DOHH2 (cell line): ENCODE measurements around the gene C3orf20.
"Not testable (repeated sequence)": the region's sequence is repeated elsewhere in the genome, so short reads cannot be mapped to it uniquely, and the experiment has no call there.

ENCODE experiments used
- H3F3A ChIP-seq: fragments of 200-600 bp; sonication (generic), shearing (Covaris generic); 2 replicates; pipeline ENCODE4 v1.6.0; 2016; ENCODE audit warnings: antibody characterized with exemption, mild to moderate bottlenecking; ENCODE audit not compliant: control insufficient read depth, insufficient read depth
- H3K27ac ChIP-seq: fragments of 200-600 bp; sonication (generic); 2 replicates; pipeline ENCODE4 v1.5.1; 2014; ENCODE audit warnings: low read depth, mild to moderate bottlenecking, low read length, moderate library complexity
- H3K27me3 ChIP-seq: fragments of 200-600 bp; sonication (generic); 2 replicates; pipeline ENCODE4 v1.6.1; 2014; ENCODE audit warnings: mild to moderate bottlenecking, low read length, mixed read lengths; ENCODE audit not compliant: control insufficient read depth
- H3K36me3 ChIP-seq: fragments of 200-600 bp; sonication (generic); 2 replicates; pipeline ENCODE4 v1.6.1; 2014; ENCODE audit warnings: mild to moderate bottlenecking, low read length, moderate library complexity, mixed read lengths; ENCODE audit not compliant: control insufficient read depth
- H3K4me1 ChIP-seq: fragments of 200-600 bp; sonication (generic); 2 replicates; pipeline ENCODE4 v1.6.1; 2014; ENCODE audit warnings: mild to moderate bottlenecking, low read length, mixed read lengths; ENCODE audit not compliant: control insufficient read depth
- H3K4me2 ChIP-seq: fragments of 200-600 bp; sonication (generic); 2 replicates; pipeline ENCODE4 v1.6.0; 2014; ENCODE audit warnings: mild to moderate bottlenecking, low read length, moderate library complexity
- H3K4me3 ChIP-seq: fragments of 200-600 bp; sonication (generic); 2 replicates; pipeline ENCODE4 v1.5.1; 2014; ENCODE audit warnings: mild to moderate bottlenecking, low read length, mixed read lengths
- H3K79me2 ChIP-seq: fragments of 200-600 bp; sonication (generic); 2 replicates; pipeline ENCODE4 v1.6.1; 2014; ENCODE audit warnings: mild to moderate bottlenecking, low read length, mixed read lengths; ENCODE audit not compliant: control insufficient read depth
- H3K9me2 ChIP-seq: fragments of 200-600 bp; sonication (generic); replicated peaks from 2 replicates; pipeline ENCODE4 v1.6.1; 2014; ENCODE audit warnings: mild to moderate bottlenecking, low read length, mixed read lengths; ENCODE audit not compliant: control insufficient read depth
- H3K9me3 ChIP-seq: fragments of 200-600 bp; sonication (generic); 2 replicates; pipeline ENCODE4 v1.6.1; 2014; ENCODE audit warnings: antibody characterized with exemption, low read length, mixed read lengths; ENCODE audit not compliant: control insufficient read depth, insufficient read depth
- H4K20me1 ChIP-seq: fragments of 200-600 bp; sonication (generic); 2 replicates; pipeline ENCODE4 v1.6.0; 2014; ENCODE audit warnings: low read depth, mild to moderate bottlenecking, antibody characterized with exemption, low read length, moderate library complexity; ENCODE audit not compliant: control insufficient read depth, insufficient read depth
- EZH2phosphoT487 ChIP-seq: fragments of 200-600 bp; sonication (generic); IDR thresholded peaks from 2 replicates; pipeline ENCODE4 v1.6.1; 2017; ENCODE audit warnings: borderline replicate concordance, mild to moderate bottlenecking, antibody characterized with exemption, low read length, moderate library complexity, mixed read lengths
- TF ChIP-seq, protein P1 (sequence below): fragments of 200-600 bp; sonication (generic); IDR thresholded peaks from one replicate; pipeline ENCODE4 v1.5.1; 2014; ENCODE audit warnings: antibody characterized with exemption, mild to moderate bottlenecking, low read depth, low read length; ENCODE audit not compliant: poor library complexity, severe bottlenecking

Gene C3orf20

DNA sequence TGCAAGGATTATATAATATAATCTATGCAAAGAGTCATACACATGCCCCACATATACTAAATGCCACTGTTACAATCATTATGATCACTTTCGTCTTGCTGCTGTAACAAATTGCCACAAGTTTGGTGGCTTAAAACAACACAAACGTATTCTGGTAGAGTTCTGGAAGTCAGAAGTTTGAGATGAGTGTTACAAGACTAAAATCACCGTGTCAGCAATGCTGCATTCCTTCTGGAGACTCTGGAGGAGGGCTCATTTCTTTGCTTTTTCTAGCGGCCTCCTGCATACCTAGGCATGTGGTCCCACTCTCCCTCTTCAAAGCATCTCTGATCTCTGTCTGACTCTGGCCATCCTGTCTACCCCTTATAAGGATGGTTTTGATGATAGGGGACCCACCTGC is 24.7 kb upstream of the C3orf20 start:
- H3K79me2 ChIP-seq: peaks cover 36% of the 10 kb centered on the region
- H3K36me3 ChIP-seq: peaks cover 22% of the 10 kb centered on the region
- H3K4me2 ChIP-seq: peak overlapping the region; percentile 69
- H3K9me3 ChIP-seq: no peaks in the 10 kb centered on the region
- TF ChIP-seq, protein P1, sequence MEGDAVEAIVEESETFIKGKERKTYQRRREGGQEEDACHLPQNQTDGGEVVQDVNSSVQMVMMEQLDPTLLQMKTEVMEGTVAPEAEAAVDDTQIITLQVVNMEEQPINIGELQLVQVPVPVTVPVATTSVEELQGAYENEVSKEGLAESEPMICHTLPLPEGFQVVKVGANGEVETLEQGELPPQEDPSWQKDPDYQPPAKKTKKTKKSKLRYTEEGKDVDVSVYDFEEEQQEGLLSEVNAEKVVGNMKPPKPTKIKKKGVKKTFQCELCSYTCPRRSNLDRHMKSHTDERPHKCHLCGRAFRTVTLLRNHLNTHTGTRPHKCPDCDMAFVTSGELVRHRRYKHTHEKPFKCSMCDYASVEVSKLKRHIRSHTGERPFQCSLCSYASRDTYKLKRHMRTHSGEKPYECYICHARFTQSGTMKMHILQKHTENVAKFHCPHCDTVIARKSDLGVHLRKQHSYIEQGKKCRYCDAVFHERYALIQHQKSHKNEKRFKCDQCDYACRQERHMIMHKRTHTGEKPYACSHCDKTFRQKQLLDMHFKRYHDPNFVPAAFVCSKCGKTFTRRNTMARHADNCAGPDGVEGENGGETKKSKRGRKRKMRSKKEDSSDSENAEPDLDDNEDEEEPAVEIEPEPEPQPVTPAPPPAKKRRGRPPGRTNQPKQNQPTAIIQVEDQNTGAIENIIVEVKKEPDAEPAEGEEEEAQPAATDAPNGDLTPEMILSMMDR: no peak
- no peak for TF ChIP-seq EZH2phosphoT487
- H3K27ac ChIP-seq: no peak overlapping the region
- peaks cover 29% of the 10 kb centered on the region for H3K4me1 ChIP-seq
- H3K9me2 ChIP-seq: no peaks in the 10 kb centered on the region
- H3K27me3 ChIP-seq: no peaks in the 10 kb centered on the region
- H3F3A ChIP-seq: no peaks in the 10 kb centered on the region
- H4K20me1 ChIP-seq: no peaks in the 10 kb centered on the region; the same call in 1 of the 2 replicates
- H3K4me3 ChIP-seq: peak overlapping the region; percentile 85

DNA sequence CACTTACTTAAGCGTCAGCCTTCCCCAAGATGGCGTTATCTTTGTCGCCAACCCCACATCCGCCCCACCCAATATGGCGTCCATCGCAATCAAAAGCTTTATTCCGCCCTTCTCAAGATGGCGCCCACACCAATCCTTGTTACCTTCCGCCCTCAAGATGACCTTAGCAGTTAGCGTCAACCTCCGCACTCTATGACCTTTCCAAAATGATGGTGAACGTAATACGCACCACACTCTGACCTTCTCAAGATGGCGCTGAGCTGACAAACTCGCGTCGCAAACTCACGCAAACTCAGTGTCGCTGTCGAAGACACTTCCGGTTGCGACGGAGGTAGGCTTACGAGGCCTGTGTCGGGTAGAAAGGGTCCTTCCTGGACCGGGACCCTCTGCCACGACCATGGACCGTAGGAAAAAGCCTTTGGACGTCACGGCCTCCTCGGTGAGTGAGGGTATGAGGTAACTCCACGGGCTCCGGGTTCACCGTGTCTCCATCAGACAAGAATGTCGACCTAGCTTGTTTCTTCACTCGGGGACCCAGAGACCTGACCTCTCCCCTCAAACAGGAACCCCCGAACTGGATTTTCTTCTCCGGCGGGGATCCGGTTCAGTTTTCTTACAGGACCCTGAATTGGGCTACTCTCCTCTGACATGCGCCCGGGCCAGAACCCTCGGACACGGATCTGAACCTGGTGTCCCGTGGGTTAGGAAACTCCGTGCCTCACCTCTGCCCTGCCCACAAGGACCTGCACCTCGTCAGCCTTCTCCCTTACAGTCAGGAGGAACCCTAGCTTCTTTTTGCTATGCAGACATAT is 23.3 kb upstream of the C3orf20 start, which contains the start of gene CCDC174:
TSS of gene CCDC174 (plus strand) at position 323 of the 812 bp plus-strand sequence. CDS start at position 398, 75 bp downstream.
- no peaks in the 10 kb centered on the region for H3F3A ChIP-seq
- no peaks in the 10 kb centered on the region for H3K9me2 ChIP-seq
- peak within 1 kb of the TSS; percentile 69 for H3K4me2 ChIP-seq
- peaks cover 37% of the 10 kb centered on the region for H3K36me3 ChIP-seq
- peaks cover 36% of the 10 kb centered on the region for H3K79me2 ChIP-seq
- peak within 1 kb of the TSS; percentile 85 for H3K4me3 ChIP-seq
- no peak for TF ChIP-seq EZH2phosphoT487
- TF ChIP-seq, protein P1: no peak
- H4K20me1 ChIP-seq: no peaks in the 10 kb centered on the region; the same call in 1 of the 2 replicates
- peak within 1 kb of the TSS; percentile 51 for H3K27ac ChIP-seq
- no peaks in the 10 kb centered on the region for H3K9me3 ChIP-seq
- H3K27me3 ChIP-seq: no peaks in the 10 kb centered on the region
- peaks cover 29% of the 10 kb centered on the region for H3K4me1 ChIP-seq

DNA sequence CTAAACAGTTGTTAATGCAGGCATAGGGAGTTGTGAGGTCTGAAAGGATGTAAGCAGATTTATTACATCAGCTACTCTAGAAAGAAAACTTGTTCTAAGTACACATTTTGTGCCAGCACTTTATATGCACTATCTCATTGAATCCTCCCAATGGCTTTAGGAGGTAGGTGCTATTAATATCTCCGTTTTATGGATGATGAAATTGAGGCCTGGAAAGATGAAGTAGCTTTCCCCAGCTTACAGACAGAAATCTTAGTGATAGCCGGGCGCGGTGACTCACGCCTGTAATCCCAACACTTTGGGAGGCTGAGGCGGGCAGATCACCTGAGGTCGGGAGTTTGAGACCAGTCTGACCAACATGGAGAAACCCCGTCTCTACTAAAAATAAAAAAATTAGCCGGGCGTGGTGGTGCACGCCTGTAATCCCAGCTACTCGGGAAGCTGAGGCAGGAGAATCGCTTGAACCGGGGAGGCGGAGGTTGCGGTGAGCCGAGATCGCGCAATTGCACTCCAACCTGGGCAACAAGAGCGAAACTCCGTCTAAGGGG is 22.5 kb upstream of the C3orf20 start:
- H3K36me3 ChIP-seq: peaks cover 45% of the 10 kb centered on the region
- peak overlapping the region; percentile 69 for H3K4me2 ChIP-seq
- H3K9me3 ChIP-seq, H3F3A ChIP-seq, H3K27me3 ChIP-seq, H4K20me1 ChIP-seq, H3K9me2 ChIP-seq: not testable (repeated sequence)
- H3K79me2 ChIP-seq: peaks cover 36% of the 10 kb centered on the region
- peak overlapping the region; percentile 85 for H3K4me3 ChIP-seq
- peaks cover 29% of the 10 kb centered on the region for H3K4me1 ChIP-seq
- H3K27ac ChIP-seq: peak overlapping the region; percentile 51

DNA sequence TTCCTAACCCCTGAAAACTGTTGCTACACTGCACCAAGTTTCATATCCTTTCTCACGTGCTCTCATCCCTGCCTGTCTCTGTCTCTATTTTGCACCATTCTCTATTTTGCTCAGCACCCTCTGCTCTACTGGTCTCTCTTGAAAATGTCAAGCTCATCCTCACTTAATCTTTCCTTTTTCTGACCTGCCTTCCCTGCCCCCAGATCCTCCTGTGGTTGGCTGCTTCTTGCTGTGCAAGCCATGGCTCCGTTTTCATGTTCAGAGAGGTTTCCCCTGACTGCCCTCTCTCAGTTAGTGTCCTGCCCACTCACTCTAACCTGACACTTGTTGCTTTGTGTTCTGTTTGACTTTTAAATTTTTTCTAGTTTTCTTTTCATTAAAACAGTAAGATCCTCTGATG is 17.4 kb upstream of the C3orf20 start:
- no peak overlapping the region for H3K4me3 ChIP-seq
- H3K9me2 ChIP-seq: no peaks in the 10 kb centered on the region
- H3K27ac ChIP-seq: no peak overlapping the region
- H3K27me3 ChIP-seq: no peaks in the 10 kb centered on the region
- no peaks in the 10 kb centered on the region; the same call in 1 of the 2 replicates for H4K20me1 ChIP-seq
- peaks cover 16% of the 10 kb centered on the region for H3K4me1 ChIP-seq
- H3K36me3 ChIP-seq: peaks cover 90% of the 10 kb centered on the region
- peaks cover 18% of the 10 kb centered on the region for H3K79me2 ChIP-seq
- no peaks in the 10 kb centered on the region for H3F3A ChIP-seq
- H3K4me2 ChIP-seq: no peak overlapping the region
- no peaks in the 10 kb centered on the region for H3K9me3 ChIP-seq
- no peak for TF ChIP-seq EZH2phosphoT487
- TF ChIP-seq, protein P1: no peak
